ENCODE data around the gene RSPH1.

RSPH1 gene

GRCh38 chr21:42496120-42496838 is at the start of gene RSPH1:
TSS of gene RSPH1 (minus strand) at chr21:42496224. CDS start at chr21:42496186, 38 bp downstream.
- DNase-seq (ENCODE audit: low read depth in 1 of 2, low spot score in 1 of 2), result peak; percentile 96 to 99

- DNase-seq (ENCODE audit: low read depth in 1 of 2, low spot score in 1 of 2), result no peak
Measured at GRCh38 chr21:42545745-42546144, 49.7 kb upstream of the RSPH1 start.

- no peak for DNase-seq (ENCODE audit: low read depth in 1 of 2, low spot score in 1 of 2)
Measured at GRCh38 chr21:42545317-42545716, 49.3 kb upstream of the RSPH1 start.

GRCh38 chr21:42544544-42544943 is 48.5 kb upstream of the RSPH1 start:
- DNase-seq (ENCODE audit: low read depth in 1 of 2, low spot score in 1 of 2), result no peak

GRCh38 chr21:42543106-42543847 is 47.3 kb upstream of the RSPH1 start:
- no peak for DNase-seq (ENCODE audit: low read depth in 1 of 2, low spot score in 1 of 2)

GRCh38 chr21:42542596-42542995 is 46.6 kb upstream of the RSPH1 start:
- no peak for DNase-seq (ENCODE audit: low read depth in 1 of 2, low spot score in 1 of 2)

GRCh38 chr21:42542196-42542595 is 46.2 kb upstream of the RSPH1 start:
- no peak for DNase-seq (ENCODE audit: low read depth in 1 of 2, low spot score in 1 of 2)

GRCh38 chr21:42541618-42542017 is 45.6 kb upstream of the RSPH1 start:
- DNase-seq (ENCODE audit: low read depth in 1 of 2, low spot score in 1 of 2), result no peak

GRCh38 chr21:42541174-42541573 is 45.1 kb upstream of the RSPH1 start:
- DNase-seq (ENCODE audit: low read depth in 1 of 2, low spot score in 1 of 2), result no peak

GRCh38 chr21:42540396-42540795 is 44.4 kb upstream of the RSPH1 start:
- no peak for DNase-seq (ENCODE audit: low read depth in 1 of 2, low spot score in 1 of 2)

- no peak for DNase-seq (ENCODE audit: low read depth in 1 of 2, low spot score in 1 of 2)
Measured at GRCh38 chr21:42539931-42540343, 43.9 kb upstream of the RSPH1 start.

GRCh38 chr21:42539342-42539741 is 43.3 kb upstream of the RSPH1 start:
- DNase-seq (ENCODE audit: low read depth in 1 of 2, low spot score in 1 of 2), result no peak

GRCh38 chr21:42538479-42539275 is 42.7 kb upstream of the RSPH1 start:
- DNase-seq (ENCODE audit: low read depth in 1 of 2, low spot score in 1 of 2), result no peak

- no peak for DNase-seq (ENCODE audit: low read depth in 1 of 2, low spot score in 1 of 2)
Measured at GRCh38 chr21:42537106-42537742, 41.2 kb upstream of the RSPH1 start.

- DNase-seq (ENCODE audit: low read depth in 1 of 2, low spot score in 1 of 2), result no peak
Measured at GRCh38 chr21:42536601-42537000, 40.6 kb upstream of the RSPH1 start.

GRCh38 chr21:42535602-42536171 is 39.7 kb upstream of the RSPH1 start:
- no peak for DNase-seq (ENCODE audit: low read depth in 1 of 2, low spot score in 1 of 2)

GRCh38 chr21:42534421-42535378 is 38.7 kb upstream of the RSPH1 start:
- no peak for DNase-seq (ENCODE audit: low read depth in 1 of 2, low spot score in 1 of 2)

GRCh38 chr21:42533963-42534355 is 37.9 kb upstream of the RSPH1 start:
- no peak for DNase-seq (ENCODE audit: low read depth in 1 of 2, low spot score in 1 of 2)

GRCh38 chr21:42533306-42533962 is 37.4 kb upstream of the RSPH1 start:
- no peak for DNase-seq (ENCODE audit: low read depth in 1 of 2, low spot score in 1 of 2)
